Pancreas (tissue), 10 donors: ENCODE measurements around the gene COMMD4. TPM values are rescaled to one million over a fixed set of nuclear protein-coding genes. Genes with fewer than 3 reads are reported as not detected.
"Not testable (repeated sequence)": the region's sequence is repeated elsewhere in the genome, so short reads cannot be mapped to it uniquely, and the experiment has no call there.

ENCODE experiments used
- ATAC-seq, 4 donors: fragments of 200-7000 bp; cut with Tn5 transposase; one replicate each; pipeline versions ENCODE4 v1.8.0 to v1.9.1; 2020; ENCODE audit warnings: mild to moderate bottlenecking in 4 of 4, moderate library complexity in 4 of 4
- DNase-seq, 6 donors: peaks; one replicate each; pipeline ENCODE4 v3.0.0-alpha.2; 2020
- FAIRE-seq: peaks from 2 replicates; lab custom pipeline; 2012; peaks lifted over from hg19 to GRCh38; lab: Jason Lieb, UNC
- H3K27ac ChIP-seq, 4 donors: fragments of 200-600 bp; sonication (generic); 1 replicate in 3 of 4; 2 replicates in 1 of 4; pipeline versions ENCODE4 v1.5.0 to v1.8.0; 2020
- H3K27me3 ChIP-seq, 4 donors: fragments of 200-600 bp; one replicate each; pipeline ENCODE4 v1.8.0; 2021
- H3K36me3 ChIP-seq, 3 donors: fragments of 200-600 bp; sonication (generic) in 1 of 3; one replicate each; pipeline versions ENCODE4 v1.5.0 to v1.8.0; 2020 to 2021
- H3K4me1 ChIP-seq, 3 donors: fragments of 200-600 bp; one replicate each; pipeline ENCODE4 v1.8.0; 2021
- H3K4me3 ChIP-seq, 4 donors: fragments of 200-600 bp; sonication (generic) in 2 of 4; one replicate each; pipeline versions ENCODE4 v1.5.0 to v1.8.0; 2020 to 2021
- H3K9me3 ChIP-seq, 4 donors: fragments of 200-600 bp; one replicate each; pipeline ENCODE4 v1.8.0; 2021
- CTCF ChIP-seq, 4 donors: fragments of 200-600 bp; sonication (generic) in 3 of 4; IDR thresholded peaks; one replicate each; pipeline versions ENCODE4 v1.5.0 to v1.8.0; 2021; ENCODE audit warnings: antibody characterized with exemption in 4 of 4
- WGBS, 2 donors: extraction: QIAGEN DNeasy Blood & Tissue Kit; methylation state at CpG; one replicate each; pipeline ENCODE4 v1.1.7; 2013; 5-methylcytosine and 5-hydroxymethylcytosine counted together
- intact Hi-C, 3 donors: fragments of 100-400 bp; cut with DNase I; formaldehyde crosslinking; loops; one replicate each; pipeline versions ENCODE4 v1.11.1 to v1.14.2; 2022
- polyA plus RNA-seq, 2 donors: library from polyadenylated mRNA; stranded (reverse); fragments of 200-250 nt; gene quantifications; one replicate each; pipeline ENCODE4 v1.2.3, GENCODE V29; 2013
- total RNA-seq, 6 donors: library from RNA; stranded (reverse); fragmentation: NEBNext Ultra II Directional in 4 of 6; extraction: Animal tissue kit (Norgen Biotek cat#: 25700) in 4 of 6; gene quantifications; one replicate each; pipeline versions ENCODE4 v1.2.1 to v1.2.4, GENCODE V29; 2021 to 2023
- donor health status: healthy with polysubstance abuse.
- donor health status: DM: no; HTN: no; CAD: no; lungs with moderate emphysema.
- donor health status: DM: no; HTN: no; CAD: no.
- donor health status: control.
- donor health status: control.
- donor health status: Bipolar disorder and iron deficiency.
- donor health status: DM: yes; HTN: yes; CAD: no.
- donor health status: DM: no; HTN: no; CAD: no.
- donor health status: DM: no; HTN: no; CAD: no.
- donor health status: DM: yes; HTN: yes; CAD: no.

Gene COMMD4
- total and polyA plus RNA-seq, 8 donors = 19.6 to 97.7 (median 26.3) TPM

DNA sequence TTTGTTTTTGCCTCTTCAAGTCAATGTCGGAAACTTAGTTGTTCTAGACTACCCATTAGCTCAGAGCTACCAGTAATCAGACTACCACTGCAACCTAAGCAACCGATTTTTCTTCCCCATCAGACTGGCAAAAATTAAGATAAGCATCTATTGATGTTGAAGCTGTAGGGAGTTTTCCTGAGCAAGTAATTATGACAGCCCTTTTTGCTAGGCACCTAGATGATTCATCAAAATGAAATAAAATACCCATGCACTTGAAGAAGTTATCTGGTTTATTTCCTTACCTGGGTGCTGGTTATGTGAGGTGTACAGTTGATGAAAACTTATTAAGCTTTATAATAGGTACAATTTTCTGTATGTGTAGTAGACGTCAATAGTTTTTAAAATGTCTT lies 554 bp upstream of the COMMD4 start:
- WGBS, 2 donors = 28 to 29% methylated on average over 3 of the region's 3 CpGs
- DNase-seq (no peak), FAIRE-seq (no peak), ATAC-seq (no peak)
- H3K27ac ChIP-seq = peak overlapping the region in 1 of 4 donors; percentile 8
- no peaks in the 10 kb centered on the region for H3K36me3 ChIP-seq
- intact Hi-C loops = no loop called here
- H3K4me3 ChIP-seq = peak overlapping the region in 2 of 4 donors; percentile 79 to 98
- H3K4me1 ChIP-seq = peaks cover 0 to 6% (median 5%) of the 10 kb centered on the region in 3 donors
- TF ChIP-seq CTCF (IDR thresholded peaks at IDR 0.05) = no peak
- H3K9me3 ChIP-seq = no peaks in the 10 kb centered on the region
- no peaks in the 10 kb centered on the region for H3K27me3 ChIP-seq

- DNase-seq (no peak), FAIRE-seq (no peak), ATAC-seq (no peak)
- Histone ChIP-seq H3K27me3 (no peaks in the 10 kb centered on the region), H3K27ac (no peak overlapping the region), H3K9me3 (no peaks in the 10 kb centered on the region), H3K4me3 (no peak overlapping the region), H3K36me3 (no peaks in the 10 kb centered on the region), H3K4me1 (peaks cover 0 to 6% (median 5%) of the 10 kb centered on the region in 3 donors)
- intact Hi-C loops = no loop called here
- WGBS, 2 donors = 89 to 92% methylated on average over 11 of the region's 11 CpGs
- TF ChIP-seq CTCF (IDR thresholded peaks at IDR 0.05) = no peak
These were observed 2.9 kb downstream of the COMMD4 start for GRCh38 chr15:75338661-75339240.

GRCh38 chr15:75339531-75340240 lies 3.8 kb downstream of the COMMD4 start:
- Histone ChIP-seq H3K9me3 (no peaks in the 10 kb centered on the region), H3K27me3 (no peaks in the 10 kb centered on the region), H3K4me1 (peaks cover 0 to 6% (median 5%) of the 10 kb centered on the region in 3 donors), H3K36me3 (no peaks in the 10 kb centered on the region), H3K27ac (no peak overlapping the region), H3K4me3 (no peak overlapping the region)
- no peak for TF ChIP-seq CTCF (IDR thresholded peaks at IDR 0.05)
- WGBS, 2 donors = 91 to 94% methylated on average over 13 of the region's 13 CpGs
- ATAC-seq = no peak
- FAIRE-seq = no peak
- intact Hi-C loops = no loop called here
- peak in 1 of 6 donors; percentile 7 for DNase-seq

GRCh38 chr15:75342221-75342620 lies 6.4 kb downstream of the COMMD4 start:
- H3K27me3 ChIP-seq = no peaks in the 10 kb centered on the region
- no peaks in the 10 kb centered on the region for H3K9me3 ChIP-seq
- no peak overlapping the region for H3K27ac ChIP-seq
- no peak for DNase-seq
- H3K4me1 ChIP-seq = no peaks in the 10 kb centered on the region
- intact Hi-C loops = no loop called here
- no peak overlapping the region for H3K4me3 ChIP-seq
- no peak for ATAC-seq
- 81 to 83% methylated on average over 6 of the region's 6 CpGs for WGBS, 2 donors
- H3K36me3 ChIP-seq = no peaks in the 10 kb centered on the region
- FAIRE-seq = no peak
- TF ChIP-seq CTCF (IDR thresholded peaks at IDR 0.05) = no peak

DNA sequence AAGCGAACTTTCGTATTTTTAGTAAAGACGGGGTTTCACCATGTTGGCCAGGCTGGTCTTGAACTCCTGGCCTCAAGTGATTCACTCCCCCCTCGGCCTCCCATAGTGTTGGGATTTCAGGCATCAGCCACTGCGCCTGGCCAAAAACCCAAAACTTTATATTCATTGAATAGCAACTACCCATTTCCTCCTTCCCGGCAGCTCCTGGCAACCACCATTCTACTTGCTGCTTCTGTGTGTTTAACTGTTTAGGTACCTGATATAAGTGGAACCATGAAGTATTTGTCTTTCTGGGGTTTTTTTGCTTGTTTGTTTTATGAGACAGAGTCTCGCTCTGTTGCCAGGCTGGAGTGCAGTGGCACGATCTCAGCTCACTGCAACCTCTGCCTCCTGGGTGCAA lies 8.1 kb downstream of the COMMD4 start:
- H3K4me3 ChIP-seq, intact Hi-C loops, H3K36me3 ChIP-seq, H3K27ac ChIP-seq, ATAC-seq, DNase-seq, H3K4me1 ChIP-seq, H3K9me3 ChIP-seq, FAIRE-seq, H3K27me3 ChIP-seq: not testable (repeated sequence)
- 55 to 56% methylated on average over 8 of the region's 8 CpGs for WGBS, 2 donors
